Neural progenitor cell (in vitro differentiated cells): ENCODE data around the gene SNX22. TPM values are rescaled to one million over a fixed set of nuclear protein-coding genes. Genes with fewer than 3 reads are reported as not detected.
A peak's percentile ranks its signal among the peaks of the same experiment; 100 is the strongest.

Source experiments
- DNase-seq: peaks from one replicate; pipeline ENCODE4 v3.0.0-alpha.2; 2016; ENCODE audit warnings: low spot score
- H2AFZ ChIP-seq: fragments of 200-600 bp; sonication (generic); replicated peaks from 2 replicates; pipeline ENCODE4 v1.6.1; 2016; ENCODE audit warnings: antibody characterized with exemption
- H3F3A ChIP-seq: fragments of 200-600 bp; sonication (generic); 2 replicates; pipeline ENCODE4 v1.6.1; 2016; ENCODE audit warnings: antibody characterized with exemption, low read depth
- H3K27ac ChIP-seq: fragments of 200-600 bp; sonication (generic); 2 replicates; pipeline ENCODE4 v1.5.1; 2016; ENCODE audit warnings: mild to moderate bottlenecking
- H3K27me3 ChIP-seq: fragments of 200-600 bp; sonication (generic); 2 replicates; pipeline ENCODE4 v1.6.1; 2016; ENCODE audit warnings: mild to moderate bottlenecking, moderate library complexity
- H3K36me3 ChIP-seq: fragments of 200-600 bp; sonication (generic); 2 replicates; pipeline ENCODE4 v1.5.1; 2016
- H3K4me1 ChIP-seq: fragments of 200-600 bp; sonication (generic); 2 replicates; pipeline ENCODE4 v1.6.1; 2016; ENCODE audit warnings: mixed run types
- H3K4me2 ChIP-seq: fragments of 200-600 bp; sonication (generic); 2 replicates; pipeline ENCODE4 v1.6.1; 2016
- H3K4me3 ChIP-seq: fragments of 200-600 bp; sonication (generic); 2 replicates; pipeline ENCODE4 v1.5.1; 2016
- H3K79me2 ChIP-seq: fragments of 200-600 bp; sonication (generic); 2 replicates; pipeline ENCODE4 v1.6.1; 2016; ENCODE audit warnings: low read depth
- H3K9ac ChIP-seq: fragments of 200-600 bp; sonication (generic); 2 replicates; pipeline ENCODE4 v1.6.1; 2016
- H3K9me3 ChIP-seq: fragments of 200-600 bp; sonication (generic); 2 replicates; pipeline ENCODE4 v1.5.1; 2016; ENCODE audit warnings: low read depth
- H4K20me1 ChIP-seq: fragments of 200-600 bp; sonication (generic); 2 replicates; pipeline ENCODE4 v1.6.1; 2016; ENCODE audit warnings: low read depth
- H3K27ac Mint-ChIP-seq: 3 replicates; pipeline ENCODE4 v1.8.0; 2021; ENCODE audit warnings: mixed read lengths
- H3K27me3 Mint-ChIP-seq: 2 replicates; pipeline ENCODE4 v1.8.0; 2022; ENCODE audit warnings: low read depth, mild to moderate bottlenecking, inconsistent platforms, moderate library complexity, mixed read lengths; ENCODE audit not compliant: insufficient read depth
- H3K36me3 Mint-ChIP-seq: 3 replicates; pipeline ENCODE4 v1.8.0; 2021; ENCODE audit warnings: mixed read lengths
- H3K4me1 Mint-ChIP-seq: 3 replicates; pipeline ENCODE4 v1.8.0; 2021; ENCODE audit warnings: mixed read lengths
- H3K4me3 Mint-ChIP-seq: 3 replicates; pipeline ENCODE4 v1.8.0; 2021; ENCODE audit warnings: mild to moderate bottlenecking, moderate library complexity, mixed read lengths
- H3K9me3 Mint-ChIP-seq: 3 replicates; pipeline ENCODE4 v1.8.0; 2020; ENCODE audit warnings: mixed read lengths
- EZH2 ChIP-seq: fragments of 200-600 bp; sonication (generic); IDR thresholded peaks from 2 replicates; pipeline ENCODE4 v1.6.1; 2017; ENCODE audit warnings: antibody characterized with exemption, mild to moderate bottlenecking, moderate library complexity
- EZH2phosphoT487 ChIP-seq: fragments of 200-600 bp; sonication (generic); IDR thresholded peaks from 2 replicates; pipeline ENCODE4 v1.6.1; 2017; ENCODE audit warnings: antibody characterized with exemption
- total RNA-seq: library from RNA; depleted of rRNA; stranded (reverse); fragments of >200 nt; gene quantifications from 2 replicates; pipeline ENCODE4 v1.2.3, GENCODE V29; 2015; ENCODE audit warnings: low replicate concordance
- TF ChIP-seq, protein P1 (sequence below): fragments of 200-600 bp; sonication (generic); IDR thresholded peaks from 2 replicates; pipeline ENCODE4 v1.5.1; 2017; ENCODE audit warnings: antibody characterized with exemption, mild to moderate bottlenecking

The SNX22 gene
- total RNA-seq, 1 donor from 2014 or later: 4.0 TPM

DNA sequence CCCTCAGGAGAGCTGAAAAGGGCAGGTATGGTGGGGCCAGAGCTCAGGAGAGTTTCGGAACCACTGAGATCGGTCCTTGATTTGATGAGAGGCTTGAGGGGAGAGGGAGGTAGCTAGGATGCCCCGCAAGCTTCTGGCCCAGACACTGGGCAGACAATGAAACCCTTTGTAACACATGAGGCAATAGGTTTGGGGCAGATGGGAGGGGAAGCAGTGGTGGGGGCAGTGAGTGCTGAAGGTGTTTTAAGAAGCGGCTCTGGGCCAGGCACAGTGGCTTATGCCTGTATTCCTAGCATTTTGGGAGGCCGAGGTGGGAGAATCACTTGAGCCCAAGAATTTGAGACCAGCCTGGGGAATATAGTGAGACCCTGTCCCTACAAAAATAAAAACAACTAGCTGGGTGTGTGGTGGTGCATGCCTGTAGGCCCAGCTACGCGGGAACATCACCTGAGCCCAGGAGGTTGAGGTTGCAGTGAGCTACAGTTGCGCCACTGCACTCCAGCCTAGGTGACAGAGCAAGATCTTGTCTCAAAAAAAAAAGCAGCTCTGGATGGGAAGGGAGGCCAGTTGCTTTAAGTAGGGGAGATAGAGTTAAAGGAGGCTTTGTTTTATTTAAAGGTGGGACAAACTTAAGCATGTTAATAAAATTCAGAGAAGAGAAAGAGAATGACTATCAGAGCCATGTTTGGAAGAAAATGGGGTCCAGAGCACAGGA is 9.6 kb upstream of the SNX22 start:
- no peak overlapping the region for H3K9ac ChIP-seq
- no peaks in the 10 kb centered on the region for H3K27me3 ChIP-seq
- no peak overlapping the region for H3K27ac Mint-ChIP-seq
- H4K20me1 ChIP-seq: no peaks in the 10 kb centered on the region
- H3K27me3 Mint-ChIP-seq: peaks cover 9% of the 10 kb centered on the region
- no peaks in the 10 kb centered on the region for H3K9me3 ChIP-seq
- H3K4me1 Mint-ChIP-seq: no peaks in the 10 kb centered on the region
- H3K4me2 ChIP-seq: no peak overlapping the region
- H3K36me3 ChIP-seq: no peaks in the 10 kb centered on the region
- peaks cover 17% of the 10 kb centered on the region for H3K36me3 Mint-ChIP-seq
- no peak overlapping the region for H2AFZ ChIP-seq
- no peak for DNase-seq
- peaks cover 3% of the 10 kb centered on the region for H3K4me1 ChIP-seq
- no peak overlapping the region for H3K27ac ChIP-seq
- H3K9me3 Mint-ChIP-seq: no peaks in the 10 kb centered on the region
- no peak overlapping the region for H3K4me3 ChIP-seq
- H3K79me2 ChIP-seq: no peaks in the 10 kb centered on the region
- TF ChIP-seq, protein P1, sequence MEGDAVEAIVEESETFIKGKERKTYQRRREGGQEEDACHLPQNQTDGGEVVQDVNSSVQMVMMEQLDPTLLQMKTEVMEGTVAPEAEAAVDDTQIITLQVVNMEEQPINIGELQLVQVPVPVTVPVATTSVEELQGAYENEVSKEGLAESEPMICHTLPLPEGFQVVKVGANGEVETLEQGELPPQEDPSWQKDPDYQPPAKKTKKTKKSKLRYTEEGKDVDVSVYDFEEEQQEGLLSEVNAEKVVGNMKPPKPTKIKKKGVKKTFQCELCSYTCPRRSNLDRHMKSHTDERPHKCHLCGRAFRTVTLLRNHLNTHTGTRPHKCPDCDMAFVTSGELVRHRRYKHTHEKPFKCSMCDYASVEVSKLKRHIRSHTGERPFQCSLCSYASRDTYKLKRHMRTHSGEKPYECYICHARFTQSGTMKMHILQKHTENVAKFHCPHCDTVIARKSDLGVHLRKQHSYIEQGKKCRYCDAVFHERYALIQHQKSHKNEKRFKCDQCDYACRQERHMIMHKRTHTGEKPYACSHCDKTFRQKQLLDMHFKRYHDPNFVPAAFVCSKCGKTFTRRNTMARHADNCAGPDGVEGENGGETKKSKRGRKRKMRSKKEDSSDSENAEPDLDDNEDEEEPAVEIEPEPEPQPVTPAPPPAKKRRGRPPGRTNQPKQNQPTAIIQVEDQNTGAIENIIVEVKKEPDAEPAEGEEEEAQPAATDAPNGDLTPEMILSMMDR: no peak
- TF ChIP-seq EZH2 (no peak), EZH2phosphoT487 (no peak)
- peaks cover 6% of the 10 kb centered on the region for H3F3A ChIP-seq
- peak overlapping the region; percentile 39 for H3K4me3 Mint-ChIP-seq

DNA sequence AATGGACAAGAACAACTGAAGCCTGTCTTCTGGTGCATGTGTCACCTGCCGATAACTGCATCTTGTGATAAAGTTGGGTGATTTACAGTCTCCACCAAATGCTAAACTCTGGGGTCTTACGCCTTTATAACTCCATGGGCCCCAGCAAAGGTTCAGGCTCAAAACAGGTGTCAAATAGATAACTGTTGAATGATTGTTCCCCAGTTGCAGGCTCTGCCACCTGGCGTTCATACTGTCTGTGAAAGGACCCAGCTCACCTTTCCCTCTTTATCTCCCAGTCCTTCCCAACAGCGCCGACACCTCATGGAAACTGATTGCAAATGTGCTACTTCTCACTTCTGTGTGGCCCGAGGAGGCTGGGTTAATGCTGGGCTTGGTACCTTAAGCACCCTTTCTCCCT is 8.3 kb upstream of the SNX22 start:
- Mint-ChIP-seq H3K9me3 (no peaks in the 10 kb centered on the region), H3K27ac (no peak overlapping the region), H3K36me3 (peaks cover 16% of the 10 kb centered on the region), H3K4me1 (no peaks in the 10 kb centered on the region), H3K4me3 (no peak overlapping the region), H3K27me3 (peaks cover 9% of the 10 kb centered on the region)
- no peak overlapping the region for H3K27ac ChIP-seq
- no peak overlapping the region for H3K4me2 ChIP-seq
- no peaks in the 10 kb centered on the region for H3K9me3 ChIP-seq
- H2AFZ ChIP-seq: no peak overlapping the region
- H3K36me3 ChIP-seq: no peaks in the 10 kb centered on the region
- H3K27me3 ChIP-seq: no peaks in the 10 kb centered on the region
- H3K79me2 ChIP-seq: no peaks in the 10 kb centered on the region
- H3K9ac ChIP-seq: no peak overlapping the region
- no peaks in the 10 kb centered on the region for H4K20me1 ChIP-seq
- H3K4me3 ChIP-seq: no peak overlapping the region
- TF ChIP-seq EZH2phosphoT487: no peak
- TF ChIP-seq, protein P1: no peak
- no peak for TF ChIP-seq EZH2
- peaks cover 11% of the 10 kb centered on the region for H3F3A ChIP-seq
- no peak for DNase-seq
- peaks cover 7% of the 10 kb centered on the region for H3K4me1 ChIP-seq

DNA sequence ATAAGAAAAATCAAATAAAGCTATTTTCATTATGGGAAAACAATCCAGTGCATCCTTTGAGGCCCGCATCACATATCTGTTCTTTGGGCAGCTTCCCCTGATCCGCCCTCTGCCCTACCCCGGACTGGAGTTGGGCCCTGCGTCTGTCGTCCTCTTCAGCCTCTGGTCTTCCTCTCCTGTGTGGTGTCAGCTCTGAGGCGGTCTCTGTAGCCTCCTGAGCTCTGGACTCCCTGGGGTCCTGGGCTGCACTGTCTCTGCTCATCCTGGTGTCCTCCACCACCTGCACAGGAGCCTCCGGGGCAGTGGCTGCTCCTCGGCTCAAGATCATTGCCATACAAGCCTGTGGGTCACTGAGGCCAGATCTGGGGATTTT is 7.4 kb upstream of the SNX22 start:
- TF ChIP-seq EZH2phosphoT487 (no peak), EZH2 (no peak)
- TF ChIP-seq, protein P1: no peak
- Histone ChIP-seq H3F3A (peaks cover 11% of the 10 kb centered on the region), H3K36me3 (no peaks in the 10 kb centered on the region), H3K9ac (no peak overlapping the region), H4K20me1 (no peaks in the 10 kb centered on the region), H3K79me2 (no peaks in the 10 kb centered on the region), H3K4me2 (no peak overlapping the region), H3K4me1 (peaks cover 7% of the 10 kb centered on the region), H3K27ac (no peak overlapping the region), H3K9me3 (no peaks in the 10 kb centered on the region), H2AFZ (no peak overlapping the region), H3K4me3 (no peak overlapping the region), H3K27me3 (no peaks in the 10 kb centered on the region)
- no peak overlapping the region for H3K27ac Mint-ChIP-seq
- no peaks in the 10 kb centered on the region for H3K9me3 Mint-ChIP-seq
- H3K27me3 Mint-ChIP-seq: peaks cover 9% of the 10 kb centered on the region
- no peaks in the 10 kb centered on the region for H3K4me1 Mint-ChIP-seq
- H3K4me3 Mint-ChIP-seq: no peak overlapping the region
- H3K36me3 Mint-ChIP-seq: peaks cover 16% of the 10 kb centered on the region
- no peak for DNase-seq
